ENCODE measurements around the gene OPRM1. TPM values are rescaled to one million over a fixed set of nuclear protein-coding genes. Genes with fewer than 3 reads are reported as not detected.
"Not testable (repeated sequence)": the region's sequence is repeated elsewhere in the genome, so short reads cannot be mapped to it uniquely, and the experiment has no call there.

The OPRM1 gene
- total RNA-seq, 1 experiment from 2014 or later, result not detected

DNA sequence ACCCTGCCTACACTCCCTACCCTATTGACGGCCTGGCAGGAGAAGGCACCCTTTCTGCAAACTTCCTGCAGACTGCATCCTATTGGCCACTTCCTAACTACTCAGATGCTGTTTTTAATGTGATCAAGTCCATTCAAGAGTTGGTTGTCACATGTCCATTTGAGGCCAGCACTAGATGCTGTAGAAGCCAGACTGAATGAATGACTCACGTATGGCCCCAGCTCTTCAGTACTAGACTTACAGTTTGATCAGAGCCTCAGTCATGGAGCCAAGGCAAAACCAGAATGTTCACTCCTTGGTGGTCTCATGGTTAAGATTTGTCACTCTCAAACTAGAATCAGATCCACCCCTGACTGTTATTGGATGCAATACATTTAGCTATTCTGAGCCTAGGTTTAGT, 101.7 kb downstream of the OPRM1 start:
- DNase-seq (ENCODE audit: low spot score), result no peak

DNA sequence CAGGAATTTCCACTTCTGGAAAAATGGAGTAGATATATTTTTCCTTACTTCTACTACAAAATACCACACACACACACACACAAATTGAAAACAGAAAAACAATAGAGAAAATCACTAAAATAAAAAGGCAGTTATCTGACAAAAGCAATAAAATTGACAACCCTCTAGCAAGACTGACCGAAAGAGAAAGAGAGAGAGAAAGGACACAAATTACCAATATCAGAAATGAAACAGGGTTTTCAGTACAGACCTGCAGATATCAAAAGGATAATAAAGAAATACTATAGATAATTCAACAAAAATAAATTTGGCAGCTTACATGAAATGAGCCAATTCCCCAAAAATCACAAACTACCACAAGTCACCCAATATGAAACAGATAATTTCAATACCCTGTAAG, 104.7 kb downstream of the OPRM1 start:
- no peak for DNase-seq (ENCODE audit: low spot score)

DNA sequence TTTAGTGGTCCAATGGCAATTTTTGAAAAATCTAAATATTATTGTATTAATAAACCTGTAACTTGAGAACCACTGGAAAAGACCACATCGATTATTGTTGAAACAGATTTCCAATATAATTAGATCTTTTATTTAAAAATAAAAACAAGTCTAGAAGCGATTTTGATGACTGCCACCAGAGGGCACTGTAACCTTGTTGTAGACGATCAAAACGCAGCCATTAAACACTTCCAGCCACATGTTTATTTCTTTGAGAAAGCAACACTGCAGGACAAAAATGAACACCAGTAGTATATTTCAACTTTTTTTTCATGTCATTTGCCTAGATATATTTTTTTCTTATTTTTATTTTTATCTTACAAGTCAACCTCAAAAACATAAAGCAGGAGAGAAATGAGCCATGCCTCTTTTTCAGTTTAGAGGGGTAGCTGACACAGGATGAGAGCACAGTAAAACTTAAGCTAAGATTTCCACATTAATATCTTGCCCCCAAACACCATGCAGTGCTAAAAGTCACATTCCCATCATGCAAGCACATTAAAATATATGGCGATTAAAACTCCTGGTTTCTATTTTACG, 115.4 kb downstream of the OPRM1 start:
- peak; percentile 60 for DNase-seq (ENCODE audit: low spot score)

DNA sequence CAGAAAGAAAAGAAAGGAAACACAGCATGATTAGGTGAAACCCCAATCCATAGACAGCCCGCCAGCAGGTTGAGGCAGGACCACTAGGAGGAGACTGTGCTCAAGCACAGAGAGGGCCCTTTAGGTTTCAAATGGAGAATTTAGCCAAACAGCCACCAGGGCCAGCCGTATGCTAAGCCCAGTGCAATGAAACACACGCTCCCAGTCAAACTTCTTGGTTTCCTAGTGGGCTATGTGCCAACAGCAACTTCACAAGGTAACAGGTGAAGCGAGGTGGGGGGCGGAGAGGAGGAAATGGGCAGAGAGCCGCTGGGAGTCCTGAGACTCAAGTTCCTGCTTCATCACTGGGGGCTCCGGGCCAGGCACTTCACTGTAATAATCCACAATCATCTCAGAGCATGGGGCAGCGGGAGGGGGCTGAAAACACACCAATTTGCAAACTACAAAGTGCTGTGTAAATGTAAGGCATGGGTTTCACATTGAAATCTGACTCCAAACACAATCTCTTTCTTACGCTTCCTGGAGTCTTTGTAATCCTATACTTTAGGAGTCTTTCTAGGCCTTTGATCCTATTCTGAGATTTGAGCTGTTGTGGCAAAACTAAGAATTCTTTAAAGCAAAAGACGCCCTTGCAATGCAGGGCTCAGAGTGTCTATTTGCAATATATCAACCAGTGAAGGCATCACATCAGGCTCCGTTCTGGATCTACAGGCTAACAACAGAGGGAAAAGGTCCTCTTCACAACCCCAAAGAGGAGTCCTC, 117.3 kb downstream of the OPRM1 start:
- peak; percentile 35 for DNase-seq (ENCODE audit: low spot score)

DNA sequence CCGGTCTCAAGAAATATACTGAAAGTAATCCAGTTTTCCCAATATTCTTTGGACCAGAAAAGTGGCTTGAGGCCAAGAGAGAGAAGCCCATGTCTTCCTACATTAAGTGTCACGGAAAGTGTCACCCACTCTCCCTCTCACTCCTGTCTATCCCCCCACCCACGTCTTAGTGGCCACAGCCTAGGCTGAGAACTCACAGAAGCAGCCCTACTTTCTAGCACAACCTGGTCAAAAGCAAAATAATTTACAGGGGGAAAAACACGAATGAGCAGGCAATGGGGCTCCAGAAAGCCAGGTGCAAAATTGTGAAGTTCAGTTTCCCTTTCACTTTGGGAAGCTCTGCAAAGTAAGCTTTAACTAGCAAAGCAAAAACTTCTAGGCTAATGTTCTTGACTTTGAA, 118.0 kb downstream of the OPRM1 start:
- no peak for DNase-seq (ENCODE audit: low spot score)

DNA sequence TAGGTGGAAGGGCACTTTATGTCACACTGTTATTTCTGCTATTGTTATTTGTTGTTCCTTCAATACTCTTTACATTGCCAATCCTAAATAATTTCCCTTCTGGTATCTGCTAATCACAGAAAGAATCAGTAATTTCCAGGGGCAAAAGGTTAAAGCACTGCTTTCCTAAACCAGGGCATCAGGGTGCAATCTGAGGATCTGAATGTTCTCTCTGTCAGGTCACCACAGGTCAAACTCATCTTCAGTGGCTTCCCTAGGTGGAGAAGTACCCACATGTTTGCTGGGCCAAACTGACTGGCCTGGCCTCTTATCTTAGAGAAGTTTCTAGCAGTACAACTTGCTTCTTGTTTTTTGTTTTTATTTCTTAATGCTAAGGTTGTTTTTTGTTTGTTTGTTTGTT, 118.7 kb downstream of the OPRM1 start:
- no peak for DNase-seq (ENCODE audit: low spot score)

GRCh38 chr6:154159126-154159525, 120.1 kb downstream of the OPRM1 start:
- no peak for DNase-seq (ENCODE audit: low spot score)

DNA sequence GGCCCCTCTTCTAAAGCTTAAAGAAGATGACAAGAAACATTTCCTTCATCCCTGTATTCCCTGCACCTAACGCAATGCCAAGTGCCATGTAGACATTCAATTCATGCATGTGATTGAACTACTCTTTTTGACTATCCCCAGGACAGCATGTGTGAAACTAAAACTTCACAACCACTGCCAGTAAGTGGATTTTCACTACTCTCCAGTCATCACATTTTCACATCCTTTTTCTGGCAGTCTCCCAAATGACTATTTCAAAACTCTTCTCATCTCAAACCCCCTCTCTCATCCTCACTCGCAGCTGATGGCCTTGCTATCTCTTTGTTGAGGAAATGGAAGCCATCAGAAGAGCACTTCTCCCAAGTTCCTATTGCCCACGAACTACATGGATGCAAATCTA, 122.6 kb downstream of the OPRM1 start:
- DNase-seq (ENCODE audit: low spot score), result no peak

DNA sequence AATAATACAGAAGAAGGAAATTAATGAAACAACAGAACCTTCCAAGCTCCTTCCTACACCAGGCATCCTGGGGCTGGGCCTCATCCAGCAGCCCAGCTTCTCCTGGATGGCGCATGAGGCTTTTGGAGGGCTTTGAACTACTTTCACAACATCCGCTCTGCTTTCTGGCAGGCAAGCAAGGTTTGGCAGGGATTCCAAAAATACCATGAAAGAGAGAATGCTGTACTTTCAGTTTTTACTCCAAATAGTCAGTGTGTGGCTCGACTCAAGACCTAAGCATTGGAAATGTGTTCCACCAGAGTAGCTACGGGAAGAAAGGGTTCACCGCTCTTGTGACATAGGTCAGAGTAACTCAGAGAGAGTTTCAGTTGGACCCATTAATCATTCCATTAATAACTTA, 125.4 kb downstream of the OPRM1 start:
- peak; percentile 76 for DNase-seq (ENCODE audit: low spot score)

DNA sequence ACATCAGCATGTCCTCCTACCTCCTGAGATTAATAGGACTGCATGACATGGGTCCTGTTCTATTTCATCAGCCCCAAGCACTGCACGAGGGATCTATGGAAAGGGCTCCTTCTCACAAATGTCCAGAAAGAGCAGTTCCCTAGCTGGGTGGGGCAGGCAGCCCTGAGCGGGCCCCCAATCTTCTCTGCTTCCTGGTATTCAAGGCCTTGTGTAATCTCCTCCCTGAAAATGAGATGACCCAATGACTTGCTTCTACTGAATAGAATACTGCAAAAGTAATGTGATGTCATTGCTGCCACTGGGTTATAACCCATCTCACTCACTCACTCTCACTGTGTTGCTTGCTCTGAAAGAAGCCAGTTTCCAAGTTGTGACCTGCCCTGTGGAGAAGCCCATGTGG, 126.4 kb downstream of the OPRM1 start:
- no peak for DNase-seq (ENCODE audit: low spot score)

DNA sequence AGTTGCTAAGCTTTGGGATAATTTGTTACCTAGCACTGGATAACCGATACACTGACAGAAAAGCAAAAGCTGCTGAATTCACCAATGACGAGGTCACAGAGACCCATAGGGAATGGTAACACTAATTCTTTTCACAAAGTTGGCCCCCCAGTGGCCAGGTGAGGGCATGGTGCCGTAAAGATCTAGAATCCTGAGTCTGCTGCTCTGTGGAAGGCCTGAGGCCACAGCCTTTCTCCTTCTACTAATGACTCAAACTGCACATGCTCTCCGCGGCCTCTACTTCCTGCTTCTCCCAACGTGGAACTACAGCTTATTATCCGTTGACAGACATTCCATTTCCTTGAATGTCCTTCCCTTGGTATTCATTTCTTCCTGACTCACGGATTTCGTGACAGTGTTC, 127.1 kb downstream of the OPRM1 start:
- DNase-seq (ENCODE audit: low spot score), result no peak

DNA sequence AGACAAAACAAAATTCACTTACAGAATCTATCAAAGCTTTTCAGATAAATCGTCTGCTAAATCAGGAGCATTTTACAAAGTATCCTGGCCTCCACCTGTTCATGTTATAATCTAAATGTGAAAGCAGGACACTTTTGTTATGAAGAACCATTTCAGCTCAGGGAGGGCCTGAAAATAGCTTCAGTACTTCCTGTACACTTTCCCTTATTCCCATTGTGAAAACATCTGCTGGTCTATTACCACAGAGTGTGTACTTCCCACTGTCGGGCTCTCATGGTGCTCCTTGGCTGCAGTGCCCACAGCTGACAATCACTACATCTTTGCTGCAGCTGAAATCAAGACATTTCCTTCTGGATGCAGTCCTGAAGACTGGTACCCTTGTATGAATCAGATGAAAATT, 128.1 kb downstream of the OPRM1 start:
- no peak for DNase-seq (ENCODE audit: low spot score)

DNA sequence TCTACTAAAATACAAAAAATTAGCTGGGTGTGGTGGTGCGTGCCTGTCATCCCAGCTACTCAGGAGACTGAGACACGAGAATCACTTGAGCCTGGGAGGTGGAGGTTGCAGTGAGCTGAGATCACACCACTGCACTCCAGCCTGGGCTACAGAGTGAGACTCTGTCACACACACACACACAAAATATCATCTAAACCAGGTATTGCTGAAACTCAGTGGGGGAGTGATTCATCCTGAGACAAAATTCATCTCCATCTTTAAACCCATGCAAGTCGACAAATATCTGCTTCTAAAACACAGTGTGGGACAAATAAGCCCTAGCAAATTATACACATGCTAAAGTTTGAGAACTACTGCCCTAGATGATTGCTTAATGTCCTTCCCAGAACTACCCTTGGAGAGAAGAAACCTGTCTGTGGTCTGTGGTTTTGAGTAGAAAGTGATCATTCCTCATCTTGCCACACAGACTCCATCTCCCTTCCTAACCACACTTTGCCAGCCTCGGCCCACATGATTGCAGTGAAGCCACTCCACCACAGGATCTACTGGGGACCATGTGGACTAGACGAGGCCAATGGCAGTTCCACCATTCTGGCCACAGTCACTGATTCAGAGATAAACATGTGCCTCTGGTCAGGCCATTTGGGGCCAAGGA, 130.3 kb downstream of the OPRM1 start:
- DNase-seq (ENCODE audit: low spot score), result peak; percentile 86

DNA sequence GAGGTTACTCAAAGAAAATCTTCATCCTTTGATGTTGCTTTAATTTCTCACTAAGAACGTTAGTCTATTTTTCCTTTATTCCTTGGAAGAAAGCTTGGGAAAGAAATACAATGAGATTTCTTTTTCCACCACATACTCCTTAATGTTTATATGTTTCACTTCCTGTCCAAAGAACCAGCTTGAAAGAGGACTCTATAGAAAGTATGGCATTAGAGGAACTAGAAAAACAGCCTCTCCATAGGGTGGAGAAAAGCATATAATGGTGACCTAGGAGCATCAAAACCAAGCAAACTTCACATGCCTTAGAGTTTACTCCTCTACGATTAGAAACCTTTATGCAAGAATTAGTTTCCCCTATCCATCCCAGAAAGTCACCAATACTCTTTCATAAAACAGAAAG, 131.1 kb downstream of the OPRM1 start:
- DNase-seq (ENCODE audit: low spot score), result no peak

DNA sequence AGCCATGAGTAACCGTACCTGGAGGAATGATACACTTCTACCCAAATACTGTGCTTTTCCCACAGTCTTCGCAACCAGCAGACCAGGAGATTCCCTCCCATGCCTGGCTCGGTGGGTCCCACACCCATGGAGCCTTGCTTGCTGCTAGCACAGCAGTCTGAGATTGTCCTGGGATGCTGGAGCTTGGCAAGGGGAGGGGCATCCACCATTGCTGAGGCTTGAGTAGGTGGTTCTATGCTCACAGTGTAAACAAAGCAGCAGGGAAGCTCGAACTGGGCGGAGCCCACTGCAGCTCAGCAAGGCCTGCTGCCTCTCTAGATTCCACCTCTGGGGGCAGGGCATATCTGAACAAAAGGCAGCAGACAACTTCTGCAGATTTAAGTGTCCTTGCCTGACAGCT, 133.4 kb downstream of the OPRM1 start:
- DNase-seq (ENCODE audit: low spot score), result not testable (repeated sequence)

- DNase-seq (ENCODE audit: low spot score), result no peak
Observed at GRCh38 chr6:154179434-154179833, 140.4 kb downstream of the OPRM1 start.

GRCh38 chr6:154187203-154187602, 148.2 kb downstream of the OPRM1 start:
- no peak for DNase-seq (ENCODE audit: low spot score)

DNA sequence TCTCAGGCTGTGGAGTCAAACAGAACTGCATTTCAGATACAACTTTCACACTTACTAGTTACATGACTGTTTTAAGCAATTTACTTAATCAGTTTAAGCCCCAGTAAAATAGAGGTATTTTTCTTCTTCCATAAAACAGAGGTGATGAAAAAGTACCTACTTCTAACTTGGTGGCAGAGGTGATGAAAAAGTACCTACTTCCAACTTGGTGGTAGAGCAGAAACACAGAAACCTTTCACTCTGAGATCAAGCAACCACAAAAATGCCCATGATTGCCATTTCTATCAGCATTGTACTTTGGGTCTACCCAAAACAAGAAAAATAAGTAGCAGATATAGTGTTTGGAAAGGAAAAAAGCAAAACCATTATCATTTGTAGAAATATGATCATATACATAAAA, 148.7 kb downstream of the OPRM1 start:
- no peak for DNase-seq (ENCODE audit: low spot score)

DNA sequence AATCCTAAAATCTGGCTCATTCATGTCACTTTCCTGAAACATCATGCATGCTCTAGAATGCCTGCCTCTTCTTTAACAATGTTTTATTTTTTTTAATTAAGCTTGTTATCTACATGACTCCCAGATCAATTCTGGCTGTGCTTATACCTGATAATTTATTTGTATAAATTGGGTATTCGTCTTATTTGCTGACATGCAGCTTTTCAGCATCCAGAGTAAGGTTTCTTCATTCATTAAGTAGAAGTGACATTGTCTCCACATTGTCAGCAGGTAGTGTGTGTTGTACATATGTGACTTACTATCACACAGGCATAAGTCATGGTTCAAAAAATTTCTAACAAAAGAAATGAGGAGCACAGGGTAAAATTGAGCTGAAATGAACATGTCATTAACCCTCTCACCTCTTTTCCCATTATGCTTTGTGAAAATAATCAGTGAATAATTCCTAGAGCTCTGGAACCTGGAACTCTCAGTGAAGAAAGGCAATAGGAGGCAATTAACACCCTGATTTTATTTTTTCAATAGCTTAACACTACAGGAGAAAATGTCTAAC, 157.4 kb downstream of the OPRM1 start:
- DNase-seq (ENCODE audit: low spot score), result no peak

DNA sequence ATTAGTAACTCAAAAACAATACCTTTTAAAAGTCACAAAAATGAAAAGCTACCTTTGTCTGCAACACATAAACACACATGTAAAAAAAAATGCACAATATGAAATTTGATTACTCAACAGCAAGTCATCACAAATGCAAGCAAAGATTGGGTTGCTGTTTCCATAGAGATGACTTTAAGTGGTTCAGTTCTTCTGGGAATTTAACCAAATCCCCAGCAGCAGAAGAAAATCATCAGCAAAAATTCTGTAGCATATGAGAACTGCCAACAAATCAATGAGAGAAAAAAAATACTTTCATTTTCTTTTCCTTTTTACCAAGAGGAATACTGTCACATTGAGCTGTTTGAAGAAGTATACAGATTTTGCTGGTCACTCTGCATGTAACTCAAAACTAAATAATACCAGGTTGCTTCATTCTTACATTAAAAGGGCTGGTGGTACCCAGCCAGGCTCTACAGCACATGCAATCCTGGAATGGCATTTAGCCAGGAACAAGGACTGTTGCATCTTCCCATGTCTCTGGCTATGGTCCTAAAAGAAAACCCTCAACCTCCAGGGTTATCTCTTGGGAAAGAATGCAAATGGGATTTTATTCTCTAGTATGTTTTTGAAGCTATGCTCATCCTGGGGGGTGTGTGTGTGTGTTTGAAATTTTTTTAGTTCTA, 158.3 kb downstream of the OPRM1 start:
- no peak for DNase-seq (ENCODE audit: low spot score)

- not testable (repeated sequence) for DNase-seq (ENCODE audit: low spot score)
Observed at GRCh38 chr6:154201688-154202087, 162.6 kb downstream of the OPRM1 start.

GRCh38 chr6:154202339-154202738, 163.3 kb downstream of the OPRM1 start:
- DNase-seq (ENCODE audit: low spot score), result no peak

Data from H4 (cell line).